K562 (cell line): Measurements from ENCODE around the gene ZNF593OS. TPM values are rescaled to one million over a fixed set of nuclear protein-coding genes. Genes with fewer than 3 reads are reported as not detected.

Experiments used
- ATF3 ChIP-seq, 2 experiments: fragments of 450-650 bp in 1 of 2; sonication (generic) in 1 of 2; formaldehyde crosslinking in 1 of 2; IDR thresholded peaks in 1 of 2; conservative IDR thresholded peaks in 1 of 2; 2 replicates each; pipeline versions ENCODE4 v1.6.1 to v1.8.1; 2016 to 2023; ENCODE audit warnings: mild to moderate bottlenecking in 2 of 2, moderate library complexity in 2 of 2, inconsistent platforms in 1 of 2, missing genetic modification reagents in 1 of 2
- BHLHE40 ChIP-seq: IDR thresholded peaks from 2 replicates; pipeline ENCODE4 v1.6.1; 2011; ENCODE audit warnings: low read length, improper control_type of control experiment
- CBFA2T3 ChIP-seq: fragments of 450-650 bp; IDR thresholded peaks from 2 replicates; pipeline ENCODE4 v1.6.1; 2017
- CREB1 ChIP-seq, 2 experiments: sonication (generic) in 1 of 2; formaldehyde crosslinking in 1 of 2; IDR thresholded peaks; 2 replicates each; pipeline versions ENCODE4 v1.6.1 to v1.8.0; 2012 to 2022; ENCODE audit warnings: inconsistent platforms in 1 of 2, mild to moderate bottlenecking in 1 of 2, missing genetic modification reagents in 1 of 2, moderate library complexity in 1 of 2
- DEAF1 ChIP-seq: fragments of 450-650 bp; formaldehyde crosslinking; IDR thresholded peaks from 2 replicates; pipeline ENCODE4 v1.4.0; 2020; ENCODE audit warnings: mild to moderate bottlenecking, moderate library complexity
- DMBX1 ChIP-seq: fragments of 250-450 bp; sonication (Bioruptor Pico); IDR thresholded peaks from 2 replicates; pipeline ENCODE4 v1.8.0; 2022; ENCODE audit warnings: inconsistent platforms, mild to moderate bottlenecking, moderate library complexity, borderline replicate concordance
- EP300 ChIP-seq: IDR thresholded peaks from 2 replicates; pipeline ENCODE4 v1.6.1; 2012; ENCODE audit warnings: low read length, improper control_type of control experiment
- ETV1 ChIP-seq: fragments of 450-650 bp; conservative IDR thresholded peaks from 2 replicates; pipeline ENCODE4 v1.6.1; 2016; ENCODE audit warnings: missing genetic modification characterization, control low read depth, low read depth, missing compliant biosample characterization
- JUND ChIP-seq, 2 experiments: IDR thresholded peaks; 2 replicates in 1 of 2; 3 replicates in 1 of 2; pipeline ENCODE4 v1.6.1; 2011; ENCODE audit warnings: borderline replicate concordance in 2 of 2, low read depth in 2 of 2, low read length in 2 of 2, improper control_type of control experiment in 1 of 2, missing biosample characterization in 1 of 2, missing genetic modification characterization in 1 of 2, missing genetic modification reagents in 1 of 2
- KLF16 ChIP-seq: IDR thresholded peaks from 2 replicates; pipeline ENCODE4 v1.6.1; 2016; ENCODE audit warnings: antibody characterized with exemption
- L3MBTL2 ChIP-seq: fragments of 450-650 bp; IDR thresholded peaks from 2 replicates; pipeline ENCODE4 v1.6.1; 2016; ENCODE audit warnings: mild to moderate bottlenecking, moderate library complexity
- NR1H2 ChIP-seq: sonication (generic); formaldehyde crosslinking; IDR thresholded peaks from 2 replicates; pipeline ENCODE4 v1.4.0; 2020; ENCODE audit warnings: mild to moderate bottlenecking, missing genetic modification reagents
- NR3C1 ChIP-seq: sonication (generic); formaldehyde crosslinking; IDR thresholded peaks from 2 replicates; pipeline ENCODE4 v1.8.1; 2022; ENCODE audit warnings: missing genetic modification reagents
- STAG1 ChIP-seq: sonication (generic); formaldehyde crosslinking; IDR thresholded peaks from 2 replicates; pipeline ENCODE4 v1.5.0; 2020; ENCODE audit warnings: missing genetic modification reagents, borderline replicate concordance
- TAF7 ChIP-seq: fragments of 450-650 bp; IDR thresholded peaks from 2 replicates; pipeline ENCODE4 v1.6.1; 2016; ENCODE audit warnings: missing genetic modification characterization, missing compliant biosample characterization
- TEAD1 ChIP-seq, 2 experiments: fragments of 450-650 bp in 1 of 2; sonication (generic) in 1 of 2; formaldehyde crosslinking; IDR thresholded peaks; 2 replicates each; pipeline versions ENCODE4 v1.4.0 to v1.8.0; 2020 to 2022; ENCODE audit warnings: mild to moderate bottlenecking in 2 of 2, missing genetic modification reagents in 1 of 2
- TFE3 ChIP-seq: fragments of 450-650 bp; formaldehyde crosslinking; IDR thresholded peaks from 2 replicates; pipeline ENCODE4 v1.4.0; 2020; ENCODE audit warnings: mild to moderate bottlenecking, mixed read lengths
- THRAP3 ChIP-seq: fragments of 450-650 bp; IDR thresholded peaks from 2 replicates; pipeline ENCODE4 v1.6.1; 2016; ENCODE audit warnings: mild to moderate bottlenecking, inconsistent platforms, borderline replicate concordance
- ZNF280B ChIP-seq: fragments of 250-450 bp; sonication (Bioruptor Pico); IDR thresholded peaks from 2 replicates; pipeline ENCODE4 v1.5.1; 2021; ENCODE audit warnings: mild to moderate bottlenecking
- ZNF354B ChIP-seq: fragments of 250-450 bp; sonication (Bioruptor Pico); IDR thresholded peaks from 2 replicates; pipeline ENCODE4 v1.4.0; 2020
- polyA plus RNA-seq, 8 experiments: library from polyadenylated mRNA; depleted of rRNA in 4 of 8; stranded (reverse) in 5 of 8; unstranded in 3 of 8; fragments of >200 nt; fragmentation: Nextera tagmentation in 2 of 8; fragmentation: Illumina TruSeq in 1 of 8; extraction: Ambion mirVana in 2 of 8; extraction: Trizol in 1 of 8; gene quantifications; 2 replicates each; pipeline versions ENCODE4 v1.2.1 to v1.2.3, GENCODE V29; 2011 to 2014; ENCODE audit warnings: inconsistent platforms in 1 of 8, missing spikeins in 1 of 8
- total RNA-seq, 7 experiments: library from RNA; depleted of rRNA in 6 of 7; stranded (reverse); fragments of >200 nt in 6 of 7; fragmentation: Illumina TruSeq in 2 of 7; extraction: Trizol in 2 of 7; gene quantifications; 2 replicates each; pipeline versions ENCODE4 v1.2.1 to v1.2.3, GENCODE V29; 2011 to 2021; ENCODE audit warnings: low replicate concordance in 1 of 7

ZNF593OS gene
- total and polyA plus RNA-seq, 9 of the 15 experiments (the other 6 are each of a cell fraction or from before 2014, with no cell fraction given) = 0.24 to 0.27 TPM; not detected in 7

- TF ChIP-seq THRAP3 (no peak), ZNF280B (CRISPR knock-in tag) (no peak), TEAD1 (CRISPR knock-in tag; IDR thresholded peaks at IDR 0.05) (0 out of 4 replicates have a peak, but pooled peaks of 1 of the 2 experiments have one; percentile 11), ZNF354B (CRISPR knock-in tag) (no peak), STAG1 (peak; percentile 65; the same call in 1 of the 2 replicates), KLF16 (0 out of 2 replicates have a peak, but pooled peaks have one; percentile 16), EP300 (no peak), BHLHE40 (no peak), L3MBTL2 (peak; percentile 53; the same call in 1 of the 2 replicates), CBFA2T3 (no peak), ETV1 (tag) (peak; percentile 40; the same call in 1 of the 2 replicates), NR3C1 (no peak), NR1H2 (CRISPR knock-in tag) (0 out of 2 replicates have a peak, but pooled peaks have one; percentile 74), DEAF1 (peak; percentile 96), CREB1 (IDR thresholded peaks at IDR 0.05) (no peak), CREB1 (CRISPR knock-in tag; IDR thresholded peaks at IDR 0.05) (0 out of 2 replicates have a peak, but pooled peaks have one; percentile 50), DMBX1 (CRISPR knock-in tag) (0 out of 2 replicates have a peak, but pooled peaks have one; percentile 41), ATF3 (IDR thresholded peaks at IDR 0.05) (no peak), ATF3 (CRISPR knock-in tag; conservative IDR thresholded peaks at IDR 0.05) (0 out of 2 replicates have a peak, but pooled peaks have one; percentile 21), TFE3 (no peak), TAF7 (tag) (no peak), JUND (IDR thresholded peaks at IDR 0.05; ENCODE audit: borderline replicate concordance, low read depth, low read length) (no peak; the same call in 1 of the 2 replicates), JUND (tag; IDR thresholded peaks at IDR 0.05; ENCODE audit: borderline replicate concordance, low read depth, low read length) (peak; percentile 48; the same call in 1 of the 3 replicates)
These were observed 26.3 kb downstream of the ZNF593OS start (continued) for GRCh38 chr1:26145041-26145959.
